Naive thymus-derived CD4-positive, alpha-beta T cell (primary cell): Measurements from ENCODE around the gene CRABP2. TPM values are rescaled to one million over a fixed set of nuclear protein-coding genes. Genes with fewer than 3 reads are reported as not detected.
A peak's percentile ranks its signal among the peaks of the same experiment; 100 is the strongest.

Experiments used
- ATAC-seq: fragments of 150-1000 bp; cut with Tn5 transposase; 2 replicates; pipeline ENCODE4 v1.10.0; 2021; ENCODE audit warnings: mild to moderate bottlenecking, moderate library complexity
- CTCF ChIA-PET: fragments of 350-600 bp; sonication (Branson Sonifier 250); formaldehyde crosslinking; loops from one replicate; lab custom pipeline; 2021; ENCODE audit warnings: antibody characterized with exemption; lab: Charles Lee
- POLR2A ChIA-PET: fragments of 350-600 bp; sonication (Branson Sonifier 250); formaldehyde crosslinking; loops from one replicate; lab custom pipeline; 2021; ENCODE audit warnings: antibody characterized with exemption, inconsistent platforms; lab: Charles Lee
- DNase-seq, 9 donors: peaks; one replicate each; pipeline versions ENCODE4 v3.0.0 to v3.0.0-alpha.2; 2020 to 2022; ENCODE audit warnings: mixed read lengths in 1 of 9
- H3K27ac ChIP-seq: one replicate; pipeline ENCODE4 v1.7.0; 2013; ENCODE audit warnings: mild to moderate bottlenecking, low read depth, low read length, moderate library complexity
- H3K27me3 ChIP-seq, 2 donors: one replicate each; pipeline ENCODE4 v1.7.0; 2013; ENCODE audit warnings: low read length in 2 of 2, mild to moderate bottlenecking in 2 of 2, moderate library complexity in 2 of 2; ENCODE audit not compliant: control insufficient read depth in 2 of 2, insufficient read depth in 2 of 2
- H3K36me3 ChIP-seq, 3 experiments: 1 replicate in 2 of 3; 2 replicates in 1 of 3; pipeline ENCODE4 v1.7.0; 2013; ENCODE audit warnings: low read length in 3 of 3, mild to moderate bottlenecking in 3 of 3, moderate library complexity in 1 of 3; ENCODE audit not compliant: insufficient read depth in 3 of 3, control insufficient read depth in 2 of 3
- H3K4me1 ChIP-seq, 2 donors: one replicate each; pipeline ENCODE4 v1.7.0; 2013; ENCODE audit warnings: low read length in 2 of 2, mild to moderate bottlenecking in 2 of 2, moderate library complexity in 1 of 2; ENCODE audit not compliant: control insufficient read depth in 2 of 2, insufficient read depth in 2 of 2
- H3K4me3 ChIP-seq: 2 replicates; pipeline ENCODE4 v1.7.0; 2013; ENCODE audit warnings: mild to moderate bottlenecking, low read length
- H3K9me3 ChIP-seq, 3 experiments: 1 replicate in 2 of 3; 2 replicates in 1 of 3; pipeline ENCODE4 v1.7.0; 2013; ENCODE audit warnings: low read length in 3 of 3; ENCODE audit not compliant: control insufficient read depth in 2 of 3
- H3K27ac Mint-ChIP-seq, 9 donors: one replicate each; pipeline ENCODE4 v1.8.0; 2020 to 2022; ENCODE audit warnings: mixed read lengths in 9 of 9, mild to moderate bottlenecking in 8 of 9, moderate library complexity in 5 of 9, inconsistent platforms in 2 of 9
- H3K27me3 Mint-ChIP-seq, 5 donors: one replicate each; pipeline ENCODE4 v1.8.0; 2021 to 2022; ENCODE audit warnings: mixed read lengths in 5 of 5, mild to moderate bottlenecking in 1 of 5
- H3K36me3 Mint-ChIP-seq, 5 donors: one replicate each; pipeline ENCODE4 v1.8.0; 2020 to 2022; ENCODE audit warnings: mixed read lengths in 5 of 5, mild to moderate bottlenecking in 3 of 5, inconsistent platforms in 1 of 5
- H3K4me1 Mint-ChIP-seq, 7 donors: one replicate each; pipeline ENCODE4 v1.8.0; 2020 to 2022; ENCODE audit warnings: mixed read lengths in 7 of 7, mild to moderate bottlenecking in 3 of 7, inconsistent platforms in 1 of 7
- H3K4me3 Mint-ChIP-seq, 10 donors: one replicate each; pipeline ENCODE4 v1.8.0; 2020 to 2022; ENCODE audit warnings: mild to moderate bottlenecking in 10 of 10, mixed read lengths in 10 of 10, moderate library complexity in 6 of 10, inconsistent platforms in 2 of 10
- H3K9me3 Mint-ChIP-seq, 11 donors: one replicate each; pipeline ENCODE4 v1.8.0; 2020 to 2022; ENCODE audit warnings: mixed read lengths in 11 of 11, mild to moderate bottlenecking in 4 of 11, inconsistent platforms in 1 of 11, moderate library complexity in 1 of 11
- intact Hi-C, 2 donors: fragments of 100-400 bp; cut with micrococcal nuclease; formaldehyde crosslinking; loops; one replicate each; pipeline ENCODE4 v1.15.1; 2023
- polyA plus RNA-seq, 2 donors: library from polyadenylated mRNA; unstranded; fragments of 300-500 nt; fragmentation: Illumina TruSeq; gene quantifications; one replicate each; pipeline ENCODE4 v1.2.3, GENCODE V29; 2021
- total RNA-seq, 6 experiments: library from RNA in 5 of 6; stranded (reverse) in 5 of 6; gene quantifications; 1 replicate in 5 of 6; 2 replicates in 1 of 6; pipeline ENCODE4 v1.2.3 and lab custom pipeline; 2021 to 2026

CRABP2 gene
- total and polyA plus RNA-seq, 7 experiments from 2014 or later = 0.38 to 2.5 (median 1.1) TPM

- Histone ChIP-seq H3K27me3 (no peaks in the 10 kb centered on the region), H3K36me3 (peaks cover 0 to 40% (median 5%) of the 10 kb centered on the region in 3 experiments), H3K4me3 (peak overlapping the region; percentile 76), H3K27ac (peak overlapping the region; percentile 90), H3K4me1 (peaks cover 35 to 43% of the 10 kb centered on the region in 2 donors), H3K9me3 (no peaks in the 10 kb centered on the region)
- peak overlapping the region; percentile 82 to 95 (median 91) for H3K27ac Mint-ChIP-seq
- peaks cover 4 to 32% (median 12%) of the 10 kb centered on the region in 5 donors for H3K36me3 Mint-ChIP-seq
- ChIA-PET POLR2A (interaction anchor here (1.8 to 2.8 kb wide), 2 partner anchors 20 kb away, joined by 15 to 18 read pairs; partner anchors contain the start of genes ISG20L2, METTL25B and PRCC), CTCF (interaction anchor here (0.8 to 1.3 kb wide), 2 partner anchors 19 to 21 kb away, joined by 3 to 4 read pairs; no protein-coding TSS in a partner anchor)
- DNase-seq = peak in 5 of 9 donors; percentile 31 to 69 (median 45)
- H3K27me3 Mint-ChIP-seq = no peaks in the 10 kb centered on the region
- ATAC-seq = no peak
- peak overlapping the region; percentile 88 to 98 (median 94) for H3K4me3 Mint-ChIP-seq
- H3K4me1 Mint-ChIP-seq = peaks cover 50 to 65% (median 55%) of the 10 kb centered on the region in 7 donors
- H3K9me3 Mint-ChIP-seq = no peaks in the 10 kb centered on the region
- intact Hi-C loops = loop anchor here in 1 of 2 donors (10.0 kb wide), 1 partner anchor 388 kb away; the partner anchor contains the start of gene ETV3
Measured at GRCh38 chr1:156746728-156747631, 41.6 kb upstream of the CRABP2 start.

- no peak for ATAC-seq
- H3K4me3 Mint-ChIP-seq = peak overlapping the region; percentile 20 to 98 (median 70)
- H3K4me3 ChIP-seq = no peak overlapping the region
- ChIA-PET POLR2A (interaction anchor here (2.8 kb wide), 1 partner anchor 19 kb away, joined by 18 read pairs; the partner anchor contains the start of genes ISG20L2 and METTL25B), CTCF (no interaction called here)
- DNase-seq = no peak
- peaks cover 4 to 31% (median 16%) of the 10 kb centered on the region in 5 donors for H3K36me3 Mint-ChIP-seq
- no peaks in the 10 kb centered on the region for H3K9me3 ChIP-seq
- no peaks in the 10 kb centered on the region for H3K27me3 ChIP-seq
- intact Hi-C loops = loop anchor here in 1 of 2 donors (10.0 kb wide), 1 partner anchor 388 kb away; the partner anchor contains the start of gene ETV3
- H3K27ac Mint-ChIP-seq = peak overlapping the region; percentile 13 to 91 (median 79)
- peaks cover 0 to 40% (median 5%) of the 10 kb centered on the region in 3 experiments for H3K36me3 ChIP-seq
- H3K27me3 Mint-ChIP-seq = no peaks in the 10 kb centered on the region
- H3K4me1 ChIP-seq = peaks cover 41 to 49% of the 10 kb centered on the region in 2 donors
- H3K9me3 Mint-ChIP-seq = peaks cover 0 to under 1% (median 0%) of the 10 kb centered on the region in 11 donors
- peak overlapping the region; percentile 75 for H3K27ac ChIP-seq
- H3K4me1 Mint-ChIP-seq = peaks cover 56 to 69% (median 61%) of the 10 kb centered on the region in 7 donors
Measured at GRCh38 chr1:156746406-156746727, 41.0 kb upstream of the CRABP2 start.

GRCh38 chr1:156745881-156746280, 40.5 kb upstream of the CRABP2 start:
- H3K27ac ChIP-seq = peak overlapping the region; percentile 75
- ChIA-PET POLR2A (interaction anchor here (0.8 to 2.8 kb wide), 2 partner anchors 18 to 21 kb away, joined by 3 to 18 read pairs; partner anchors contain the start of genes ISG20L2 and METTL25B), CTCF (no interaction called here)
- H3K4me3 ChIP-seq = no peak overlapping the region
- Mint-ChIP-seq H3K27me3 (no peaks in the 10 kb centered on the region), H3K36me3 (peaks cover 4 to 34% (median 18%) of the 10 kb centered on the region in 5 donors), H3K4me1 (peaks cover 59 to 71% (median 66%) of the 10 kb centered on the region in 7 donors), H3K4me3 (peak overlapping the region in 6 of 10 donors; percentile 0 to 98 (median 49)), H3K9me3 (peaks cover 0 to 1% (median 0%) of the 10 kb centered on the region in 11 donors), H3K27ac (peak overlapping the region; percentile 13 to 90 (median 71))
- DNase-seq (no peak), ATAC-seq (no peak)
- peaks cover 43 to 50% of the 10 kb centered on the region in 2 donors for H3K4me1 ChIP-seq
- no peaks in the 10 kb centered on the region for H3K9me3 ChIP-seq
- H3K36me3 ChIP-seq = peaks cover 0 to 37% (median 5%) of the 10 kb centered on the region in 3 experiments
- intact Hi-C loops = loop anchor here in 1 of 2 donors (10.0 kb wide), 1 partner anchor 389 kb away; the partner anchor contains the start of gene ETV3
- no peaks in the 10 kb centered on the region for H3K27me3 ChIP-seq

- H3K36me3 Mint-ChIP-seq = peaks cover 4 to 33% (median 18%) of the 10 kb centered on the region in 5 donors
- ATAC-seq = no peak
- Histone ChIP-seq H3K4me1 (peaks cover 46 to 53% of the 10 kb centered on the region in 2 donors), H3K4me3 (no peak overlapping the region), H3K27me3 (no peaks in the 10 kb centered on the region), H3K27ac (peak overlapping the region; percentile 27), H3K9me3 (no peaks in the 10 kb centered on the region), H3K36me3 (peaks cover 0 to 34% (median 5%) of the 10 kb centered on the region in 3 experiments)
- peaks cover 53 to 75% (median 67%) of the 10 kb centered on the region in 7 donors for H3K4me1 Mint-ChIP-seq
- no peak for DNase-seq
- no peaks in the 10 kb centered on the region for H3K27me3 Mint-ChIP-seq
- POLR2A ChIA-PET = interaction anchor here (0.8 kb wide), 1 partner anchor 20 kb away, joined by 3 read pairs; no protein-coding TSS in a partner anchor
- H3K9me3 Mint-ChIP-seq = peaks cover 0 to 1% (median 0%) of the 10 kb centered on the region in 11 donors
- intact Hi-C loops = loop anchor here (5.0 to 10.0 kb wide), 2 partner anchors 390 to 553 kb away; partner anchors contain the start of genes ETV3 (in 1 of the 2) and SLC25A44 (in 1 of the 2)
- H3K27ac Mint-ChIP-seq = peak overlapping the region in 8 of 9 donors; percentile 13 to 90 (median 78)
- CTCF ChIA-PET = no interaction called here
- no peak overlapping the region for H3K4me3 Mint-ChIP-seq
Measured at GRCh38 chr1:156744786-156745419, 39.5 kb upstream of the CRABP2 start.

- POLR2A ChIA-PET = no interaction called here
- no peak overlapping the region for H3K4me3 Mint-ChIP-seq
- ATAC-seq (no peak), DNase-seq (no peak)
- H3K9me3 Mint-ChIP-seq = peaks cover 0 to 1% (median 0%) of the 10 kb centered on the region in 11 donors
- H3K4me1 Mint-ChIP-seq = peaks cover 47 to 72% (median 63%) of the 10 kb centered on the region in 7 donors
- no peak overlapping the region for H3K4me3 ChIP-seq
- H3K27me3 ChIP-seq = no peaks in the 10 kb centered on the region
- H3K27me3 Mint-ChIP-seq = no peaks in the 10 kb centered on the region
- H3K27ac ChIP-seq = no peak overlapping the region
- peaks cover 43 to 48% of the 10 kb centered on the region in 2 donors for H3K4me1 ChIP-seq
- intact Hi-C loops = loop anchor here (5.0 to 10.0 kb wide), 2 partner anchors 390 to 552 kb away; partner anchors contain the start of genes ETV3 (in 1 of the 2) and SLC25A44 (in 1 of the 2)
- peak overlapping the region in 5 of 9 donors; percentile 18 to 89 (median 51) for H3K27ac Mint-ChIP-seq
- no peaks in the 10 kb centered on the region for H3K9me3 ChIP-seq
- peaks cover 0 to 34% (median 5%) of the 10 kb centered on the region in 3 experiments for H3K36me3 ChIP-seq
- CTCF ChIA-PET = no interaction called here
- peaks cover 4 to 33% (median 18%) of the 10 kb centered on the region in 5 donors for H3K36me3 Mint-ChIP-seq
Measured at GRCh38 chr1:156744344-156744743, 39.0 kb upstream of the CRABP2 start.
